ENCODE data around the gene CACNA1G. TPM values are rescaled to one million over a fixed set of nuclear protein-coding genes. Genes with fewer than 3 reads are reported as not detected.

CACNA1G gene
- polyA plus RNA-seq, 3 donors from 2014 or later, result not detected

GRCh38 chr17:50524838-50525237, 35.7 kb upstream of the CACNA1G start:
- no peaks in the 10 kb centered on the region for H3K4me1 Mint-ChIP-seq
- no peaks in the 10 kb centered on the region for H3K9me3 Mint-ChIP-seq
- no peak overlapping the region for H3K4me3 Mint-ChIP-seq
- H3K27me3 Mint-ChIP-seq (ENCODE audit: low read depth in 3 of 3), result peaks cover 0 to 3% (median 2%) of the 10 kb centered on the region in 3 donors
- H3K27ac Mint-ChIP-seq, result no peak overlapping the region
- no peak for DNase-seq
- H3K36me3 Mint-ChIP-seq, result no peaks in the 10 kb centered on the region

GRCh38 chr17:50527155-50527762, 33.3 kb upstream of the CACNA1G start:
- peaks cover 0 to 14% (median 7%) of the 10 kb centered on the region in 3 donors for H3K27me3 Mint-ChIP-seq (ENCODE audit: low read depth in 3 of 3)
- H3K36me3 Mint-ChIP-seq, result no peaks in the 10 kb centered on the region
- no peak overlapping the region for H3K27ac Mint-ChIP-seq
- DNase-seq, result no peak
- H3K4me3 Mint-ChIP-seq, result no peak overlapping the region
- H3K9me3 Mint-ChIP-seq, result no peaks in the 10 kb centered on the region
- no peaks in the 10 kb centered on the region for H3K4me1 Mint-ChIP-seq

- no peaks in the 10 kb centered on the region for H3K36me3 Mint-ChIP-seq
- no peak overlapping the region for H3K4me3 Mint-ChIP-seq
- H3K9me3 Mint-ChIP-seq, result no peaks in the 10 kb centered on the region
- no peaks in the 10 kb centered on the region for H3K4me1 Mint-ChIP-seq
- no peak overlapping the region for H3K27ac Mint-ChIP-seq
- no peak for DNase-seq
- peaks cover 0 to 14% (median 7%) of the 10 kb centered on the region in 3 donors for H3K27me3 Mint-ChIP-seq (ENCODE audit: low read depth in 3 of 3)
These were observed 32.5 kb upstream of the CACNA1G start for GRCh38 chr17:50527949-50528474.

GRCh38 chr17:50529849-50530248, 30.7 kb upstream of the CACNA1G start:
- H3K4me3 Mint-ChIP-seq, result no peak overlapping the region

GRCh38 chr17:50531428-50532025, 29.0 kb upstream of the CACNA1G start:
- no peaks in the 10 kb centered on the region for H3K4me1 Mint-ChIP-seq
- H3K36me3 Mint-ChIP-seq, result no peaks in the 10 kb centered on the region
- DNase-seq, result no peak
- H3K27ac Mint-ChIP-seq, result no peak overlapping the region
- peaks cover 6 to 19% (median 19%) of the 10 kb centered on the region in 3 donors for H3K27me3 Mint-ChIP-seq (ENCODE audit: low read depth in 3 of 3)
- no peaks in the 10 kb centered on the region for H3K9me3 Mint-ChIP-seq
- no peak overlapping the region for H3K4me3 Mint-ChIP-seq

More at GRCh38 chr17:50529849-50530248, 30.7 kb upstream of the CACNA1G start:
- no peak for DNase-seq
- Mint-ChIP-seq H3K27ac (no peak overlapping the region), H3K4me1 (no peaks in the 10 kb centered on the region), H3K9me3 (no peaks in the 10 kb centered on the region), H3K36me3 (no peaks in the 10 kb centered on the region), H3K27me3 (ENCODE audit: low read depth in 3 of 3) (peaks cover 6 to 18% (median 17%) of the 10 kb centered on the region in 3 donors)

GRCh38 chr17:50532452-50533024, 28.0 kb upstream of the CACNA1G start, which contains the start of gene EPN3:
EPN3 (plus strand) TSS chr17:50532735; CDS start chr17:50536557, 3,822 bp downstream.
- H3K27me3 Mint-ChIP-seq (ENCODE audit: low read depth in 3 of 3), result peaks cover 6 to 19% (median 19%) of the 10 kb centered on the region in 3 donors
- no peak within 1 kb of the TSS for H3K4me3 Mint-ChIP-seq
- no peaks in the 10 kb centered on the region for H3K4me1 Mint-ChIP-seq
- no peaks in the 10 kb centered on the region for H3K36me3 Mint-ChIP-seq
- no peaks in the 10 kb centered on the region for H3K9me3 Mint-ChIP-seq
- H3K27ac Mint-ChIP-seq, result no peak within 1 kb of the TSS
- no peak for DNase-seq

DNA sequence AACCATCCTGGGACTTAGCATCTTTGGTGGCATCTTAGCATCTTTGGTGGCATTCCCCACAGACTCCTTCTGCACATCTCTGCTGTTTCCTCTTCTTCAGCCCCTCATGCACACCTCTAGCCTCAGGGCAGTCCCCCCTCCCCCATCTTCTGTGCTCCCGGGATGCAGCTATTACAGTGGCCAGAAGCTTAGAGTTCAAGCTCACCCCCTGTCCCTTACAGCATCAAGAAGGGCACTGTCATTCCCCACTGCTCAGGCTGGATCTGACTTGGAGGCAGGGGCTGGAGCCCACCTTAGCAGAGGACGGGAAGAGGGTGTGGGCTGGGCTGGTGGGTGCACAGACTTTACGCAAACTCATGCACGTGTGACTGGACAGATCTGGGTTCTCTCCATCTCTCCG, 27.3 kb upstream of the CACNA1G start:
- H3K27ac Mint-ChIP-seq, result no peak overlapping the region
- H3K27me3 Mint-ChIP-seq (ENCODE audit: low read depth in 3 of 3), result peaks cover 6 to 19% (median 19%) of the 10 kb centered on the region in 3 donors
- H3K9me3 Mint-ChIP-seq, result no peaks in the 10 kb centered on the region
- H3K4me3 Mint-ChIP-seq, result no peak overlapping the region
- H3K36me3 Mint-ChIP-seq, result no peaks in the 10 kb centered on the region
- DNase-seq, result no peak
- no peaks in the 10 kb centered on the region for H3K4me1 Mint-ChIP-seq

- DNase-seq, result no peak
- H3K9me3 Mint-ChIP-seq, result no peaks in the 10 kb centered on the region
- H3K36me3 Mint-ChIP-seq, result no peaks in the 10 kb centered on the region
- peaks cover 6 to 19% (median 19%) of the 10 kb centered on the region in 3 donors for H3K27me3 Mint-ChIP-seq (ENCODE audit: low read depth in 3 of 3)
- H3K4me3 Mint-ChIP-seq, result no peak overlapping the region
- H3K27ac Mint-ChIP-seq, result no peak overlapping the region
- no peaks in the 10 kb centered on the region for H3K4me1 Mint-ChIP-seq
These were observed 26.8 kb upstream of the CACNA1G start for GRCh38 chr17:50533720-50534148.

DNA sequence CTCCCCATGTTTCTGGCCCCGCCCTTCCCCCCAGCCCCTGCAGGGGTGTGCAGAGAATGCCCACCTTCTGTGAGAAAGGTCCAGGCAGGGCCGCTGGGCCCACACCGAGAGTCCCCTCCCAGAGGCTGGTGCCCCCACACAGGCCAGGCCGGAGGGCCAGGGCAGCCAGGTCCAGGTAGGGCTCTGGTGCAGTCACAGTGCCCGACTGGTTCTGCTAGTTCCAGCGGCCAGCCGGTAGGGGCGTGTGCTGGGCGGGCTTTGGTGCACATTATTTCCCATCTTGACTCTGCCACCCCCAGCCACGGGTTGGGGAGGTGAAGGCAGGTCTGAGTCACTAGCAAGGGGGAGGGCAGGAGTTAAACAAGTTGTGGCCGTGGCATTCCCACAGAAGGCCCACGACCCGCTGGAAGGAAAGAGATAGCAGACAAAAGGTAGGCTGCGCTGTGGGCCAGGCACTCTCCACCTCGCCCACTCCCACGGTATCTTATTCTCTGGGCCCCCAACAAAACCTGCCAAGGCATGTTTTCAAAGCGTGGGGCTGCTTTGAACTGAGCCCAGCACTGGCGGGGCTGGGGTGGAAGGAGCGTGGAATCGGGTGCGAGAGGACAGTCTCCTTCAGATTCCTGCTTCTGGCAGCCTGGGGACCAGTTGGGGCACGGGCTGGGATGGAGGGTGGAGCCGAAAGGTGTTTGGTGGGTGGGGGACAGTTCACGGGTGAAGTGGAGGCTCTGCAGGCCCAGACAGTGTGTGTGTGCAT, 26.1 kb upstream of the CACNA1G start:
- Mint-ChIP-seq H3K27me3 (ENCODE audit: low read depth in 3 of 3) (peaks cover 6 to 19% (median 19%) of the 10 kb centered on the region in 3 donors), H3K4me3 (no peak overlapping the region)
- DNase-seq, result no peak

DNA sequence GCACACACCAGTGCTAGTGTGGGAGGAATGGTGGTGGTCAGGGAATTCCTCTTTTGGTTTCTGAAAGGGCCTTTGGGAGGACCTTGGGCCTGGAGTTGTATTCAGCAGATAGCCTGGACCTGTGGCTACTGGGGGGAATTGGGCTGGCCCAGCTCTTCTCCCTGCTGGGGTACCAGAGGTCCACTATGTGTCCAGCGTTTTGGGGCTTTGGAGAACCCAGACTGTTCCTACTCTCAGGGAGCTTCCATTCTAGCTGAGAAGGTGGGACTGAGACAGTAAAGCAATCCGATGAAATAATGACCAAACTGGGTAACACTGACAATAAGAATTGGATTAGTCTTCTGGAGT, 25.6 kb upstream of the CACNA1G start:
- H3K4me3 Mint-ChIP-seq, result no peak overlapping the region

More for the DNA sequence above, 26.1 kb upstream of the CACNA1G start:
- Mint-ChIP-seq H3K36me3 (no peaks in the 10 kb centered on the region), H3K4me1 (no peaks in the 10 kb centered on the region), H3K27ac (peak overlapping the region in 1 of 6 donors; percentile 40), H3K9me3 (no peaks in the 10 kb centered on the region)

DNA sequence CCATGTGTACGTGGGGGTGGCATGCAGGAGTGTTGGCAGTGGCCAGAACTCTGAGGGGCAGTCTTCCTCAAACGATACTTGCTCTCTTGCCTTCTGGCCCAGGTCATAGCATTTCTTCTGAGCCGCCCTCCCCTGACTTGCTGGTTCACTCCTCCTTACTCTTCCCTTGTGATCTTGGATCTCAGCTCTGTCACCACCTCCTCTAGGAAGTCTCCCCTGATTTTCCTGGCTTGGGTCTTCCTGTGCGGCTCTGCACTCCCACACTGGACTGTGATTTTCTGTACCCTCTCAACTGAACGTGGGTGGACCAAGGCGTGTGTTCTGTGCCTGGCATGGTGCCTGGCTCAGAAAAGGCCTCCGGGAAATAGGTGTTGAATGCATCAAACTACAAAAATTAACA, 25.1 kb upstream of the CACNA1G start:
- no peak for DNase-seq
- Mint-ChIP-seq H3K27ac (no peak overlapping the region), H3K4me3 (no peak overlapping the region), H3K9me3 (no peaks in the 10 kb centered on the region), H3K4me1 (no peaks in the 10 kb centered on the region), H3K36me3 (no peaks in the 10 kb centered on the region), H3K27me3 (ENCODE audit: low read depth in 3 of 3) (peaks cover 6 to 19% (median 15%) of the 10 kb centered on the region in 3 donors)

More for the DNA sequence above, 25.6 kb upstream of the CACNA1G start:
- Mint-ChIP-seq H3K27ac (no peak overlapping the region), H3K27me3 (ENCODE audit: low read depth in 3 of 3) (peaks cover 6 to 19% (median 17%) of the 10 kb centered on the region in 3 donors), H3K36me3 (no peaks in the 10 kb centered on the region), H3K9me3 (no peaks in the 10 kb centered on the region), H3K4me1 (no peaks in the 10 kb centered on the region)
- no peak for DNase-seq

GRCh38 chr17:50536683-50537646, 23.6 kb upstream of the CACNA1G start:
- no peak overlapping the region for H3K27ac Mint-ChIP-seq
- H3K4me3 Mint-ChIP-seq, result no peak overlapping the region
- peaks cover 0 to 2% of the 10 kb centered on the region in 2 donors for H3K4me1 Mint-ChIP-seq
- no peaks in the 10 kb centered on the region for H3K36me3 Mint-ChIP-seq
- DNase-seq, result no peak
- peaks cover 6 to 12% (median 6%) of the 10 kb centered on the region in 3 donors for H3K27me3 Mint-ChIP-seq (ENCODE audit: low read depth in 3 of 3)
- no peaks in the 10 kb centered on the region for H3K9me3 Mint-ChIP-seq

All from immature natural killer cell (primary cell).